CD14-positive monocyte (primary cell): ENCODE measurements around the gene GNLY. TPM values are rescaled to one million over a fixed set of nuclear protein-coding genes. Genes with fewer than 3 reads are reported as not detected.
"Not testable (repeated sequence)": the region's sequence is repeated elsewhere in the genome, so short reads cannot be mapped to it uniquely, and the experiment has no call there.

ENCODE experiments used
- DNase-seq, 3 donors: peaks; one replicate each; pipeline ENCODE4 v3.0.0-alpha.2; 2011 to 2022
- H2AFZ ChIP-seq: 2 replicates; pipeline ENCODE4 v1.6.0; 2012; ENCODE audit warnings: mild to moderate bottlenecking, low read depth, low read length, inconsistent platforms; ENCODE audit not compliant: insufficient read depth, poor library complexity, severe bottlenecking
- H3K27ac ChIP-seq, 2 donors: 1 replicate in 1 of 2; 2 replicates in 1 of 2; pipeline ENCODE4 v1.5.1; 2012 to 2013; ENCODE audit warnings: low read length in 2 of 2, control low read depth in 1 of 2, inconsistent platforms in 1 of 2, low read depth in 1 of 2, mild to moderate bottlenecking in 1 of 2
- H3K27me3 ChIP-seq, 2 donors: one replicate each; pipeline versions ENCODE4 v1.6.0 to v1.6.1; 2011 to 2013; ENCODE audit warnings: low read length in 2 of 2; ENCODE audit not compliant: control insufficient read depth in 2 of 2, insufficient read depth in 2 of 2
- H3K36me3 ChIP-seq, 2 donors: replicated peaks in 1 of 2; 1 replicate in 1 of 2; 2 replicates in 1 of 2; pipeline versions ENCODE4 v1.5.1 to v1.6.1; 2012 to 2013; ENCODE audit warnings: low read length in 2 of 2, control low read depth in 1 of 2, inconsistent platforms in 1 of 2, mild to moderate bottlenecking in 1 of 2; ENCODE audit not compliant: insufficient read depth in 2 of 2, control insufficient read depth in 1 of 2
- H3K4me1 ChIP-seq, 2 donors: 1 replicate in 1 of 2; 2 replicates in 1 of 2; pipeline versions ENCODE4 v1.5.1 to v1.6.1; 2012 to 2013; ENCODE audit warnings: low read length in 2 of 2, control low read depth in 1 of 2, inconsistent platforms in 1 of 2, mild to moderate bottlenecking in 1 of 2, moderate library complexity in 1 of 2; ENCODE audit not compliant: insufficient read depth in 2 of 2, control insufficient read depth in 1 of 2
- H3K4me2 ChIP-seq: replicated peaks from 2 replicates; pipeline ENCODE3; 2012; ENCODE audit warnings: low read length, moderate library complexity, mild to moderate bottlenecking; ENCODE audit not compliant: poor library complexity, severe bottlenecking; ENCODE audit errors: extremely low read depth
- H3K4me3 ChIP-seq, 3 experiments: fragments of 200-600 bp in 1 of 3; sonication (generic) in 1 of 3; replicated peaks in 1 of 3; 1 replicate in 2 of 3; 2 replicates in 1 of 3; pipeline ENCODE4 v1.5.1; 2011 to 2013; ENCODE audit warnings: low read length in 3 of 3, mild to moderate bottlenecking in 3 of 3, control low read depth in 2 of 3, low read depth in 2 of 3, inconsistent platforms in 1 of 3, moderate library complexity in 1 of 3
- H3K79me2 ChIP-seq: 2 replicates; pipeline ENCODE4 v1.6.0; 2012; ENCODE audit warnings: mild to moderate bottlenecking, control low read depth, inconsistent platforms, low read length, moderate library complexity; ENCODE audit not compliant: insufficient read depth
- H3K9ac ChIP-seq: 2 replicates; pipeline ENCODE4 v1.6.0; 2017; ENCODE audit warnings: low read length, mild to moderate bottlenecking; ENCODE audit not compliant: insufficient read depth, poor library complexity, severe bottlenecking
- H3K9me3 ChIP-seq, 2 donors: replicated peaks in 1 of 2; 1 replicate in 1 of 2; 2 replicates in 1 of 2; pipeline versions ENCODE4 v1.5.1 to v1.6.1; 2012 to 2013; ENCODE audit warnings: low read length in 2 of 2, control low read depth in 1 of 2; ENCODE audit not compliant: control insufficient read depth in 1 of 2, insufficient read depth in 1 of 2
- H4K20me1 ChIP-seq: 2 replicates; pipeline ENCODE4 v1.6.0; 2012; ENCODE audit warnings: mild to moderate bottlenecking, low read length, control low read depth, moderate library complexity; ENCODE audit not compliant: insufficient read depth
- H3K27ac Mint-ChIP-seq, 7 donors: one replicate each; pipeline ENCODE4 v1.8.0; 2020; ENCODE audit warnings: mild to moderate bottlenecking in 7 of 7, mixed read lengths in 7 of 7, moderate library complexity in 6 of 7, inconsistent platforms in 2 of 7
- H3K27me3 Mint-ChIP-seq, 3 donors: one replicate each; pipeline ENCODE4 v1.8.0; 2021 to 2022; ENCODE audit warnings: low read depth in 3 of 3, mild to moderate bottlenecking in 3 of 3, mixed read lengths in 3 of 3, moderate library complexity in 3 of 3, inconsistent platforms in 1 of 3
- H3K36me3 Mint-ChIP-seq, 2 donors: one replicate each; pipeline ENCODE4 v1.8.0; 2020; ENCODE audit warnings: mixed read lengths in 2 of 2, inconsistent platforms in 1 of 2, mild to moderate bottlenecking in 1 of 2
- H3K4me1 Mint-ChIP-seq: one replicate; pipeline ENCODE4 v1.8.0; 2020; ENCODE audit warnings: mild to moderate bottlenecking, mixed read lengths
- H3K4me3 Mint-ChIP-seq, 2 donors: one replicate each; pipeline ENCODE4 v1.8.0; 2020; ENCODE audit warnings: mild to moderate bottlenecking in 2 of 2, mixed read lengths in 2 of 2, moderate library complexity in 1 of 2
- H3K9me3 Mint-ChIP-seq, 7 donors: one replicate each; pipeline ENCODE4 v1.8.0; 2020 to 2022; ENCODE audit warnings: mixed read lengths in 7 of 7, mild to moderate bottlenecking in 6 of 7, moderate library complexity in 6 of 7, inconsistent platforms in 2 of 7
- CTCF ChIP-seq: fragments of 200-600 bp; IDR thresholded peaks from one replicate; pipeline ENCODE4 v1.8.0; 2022; ENCODE audit warnings: antibody characterized with exemption, mild to moderate bottlenecking
- WGBS: methylation state at CpG from one replicate; pipeline ENCODE4 v1.1.5; 2013; ENCODE audit warnings: missing lambda C conversion rate; ENCODE audit not compliant: insufficient coverage; 5-methylcytosine and 5-hydroxymethylcytosine counted together
- intact Hi-C, 2 donors: fragments of 100-400 bp; cut with micrococcal nuclease; formaldehyde crosslinking; loops; one replicate each; pipeline versions ENCODE4 v1.15.0 to v1.15.1; 2023
- polyA plus RNA-seq, 3 donors: library from polyadenylated mRNA; depleted of rRNA in 1 of 3; unstranded in 2 of 3; stranded (reverse) in 1 of 3; fragments of 300-500 nt in 2 of 3; fragments of >200 nt in 1 of 3; fragmentation: Illumina TruSeq in 2 of 3; gene quantifications; 1 replicate in 2 of 3; 2 replicates in 1 of 3; pipeline ENCODE4 v1.2.3, GENCODE V29; 2012 to 2021

The GNLY gene
- polyA plus RNA-seq, 3 donors: 4.6 to 13.2 (median 11.1) TPM

- H3K9me3 ChIP-seq: no peaks in the 10 kb centered on the region
- H3K27ac ChIP-seq: peak overlapping the region; percentile 68 to 81
- H3K27me3 Mint-ChIP-seq: no peaks in the 10 kb centered on the region
- no peak for DNase-seq
- no peaks in the 10 kb centered on the region for H3K79me2 ChIP-seq
- H3K27me3 ChIP-seq: no peaks in the 10 kb centered on the region
- peaks cover 89 to 95% of the 10 kb centered on the region in 2 donors for H3K4me1 ChIP-seq
- peaks cover 86% of the 10 kb centered on the region for H3K4me1 Mint-ChIP-seq
- no peak overlapping the region for H3K9ac ChIP-seq
- H3K9me3 Mint-ChIP-seq: peaks cover 0 to 2% (median 0%) of the 10 kb centered on the region in 7 donors
- no peaks in the 10 kb centered on the region for H3K36me3 ChIP-seq
- H3K4me3 ChIP-seq: peak overlapping the region in 1 of 3 experiments; percentile 51
- peak overlapping the region; percentile 87 to 97 (median 92) for H3K27ac Mint-ChIP-seq
- intact Hi-C loops: loop anchor here in 1 of 2 donors (5.0 kb wide), 1 partner anchor 41 kb away; no protein-coding TSS in a partner anchor
- H4K20me1 ChIP-seq: no peaks in the 10 kb centered on the region
- H3K4me3 Mint-ChIP-seq: peak overlapping the region; percentile 59 to 83
- H3K4me2 ChIP-seq: peak overlapping the region; percentile 51
- no peak for TF ChIP-seq CTCF
- peaks cover 0 to 2% of the 10 kb centered on the region in 2 donors for H3K36me3 Mint-ChIP-seq
- WGBS: 89% methylated on average over 6 of the region's 9 CpGs
- peak overlapping the region; percentile 4 for H2AFZ ChIP-seq
Measured at GRCh38 chr2:85712849-85713612, 18.9 kb downstream of the GNLY start.

GRCh38 chr2:85713836-85714235 is 19.7 kb downstream of the GNLY start:
- peak overlapping the region in 4 of 7 donors; percentile 8 to 72 (median 48) for H3K27ac Mint-ChIP-seq
- peaks cover 0 to 2% (median 0%) of the 10 kb centered on the region in 7 donors for H3K9me3 Mint-ChIP-seq
- H3K9me3 ChIP-seq: no peaks in the 10 kb centered on the region
- no peak for DNase-seq
- no peaks in the 10 kb centered on the region for H3K27me3 ChIP-seq
- peaks cover 81 to 86% of the 10 kb centered on the region in 2 donors for H3K4me1 ChIP-seq
- H3K27me3 Mint-ChIP-seq: no peaks in the 10 kb centered on the region
- H3K36me3 ChIP-seq: no peaks in the 10 kb centered on the region
- H4K20me1 ChIP-seq: no peaks in the 10 kb centered on the region
- H3K4me1 Mint-ChIP-seq: peaks cover 85% of the 10 kb centered on the region
- H3K27ac ChIP-seq: peak overlapping the region; percentile 1 to 81
- 98% methylated on average over 5 of the region's 5 CpGs for WGBS
- no peaks in the 10 kb centered on the region for H3K79me2 ChIP-seq
- peaks cover 0 to 2% of the 10 kb centered on the region in 2 donors for H3K36me3 Mint-ChIP-seq
- H3K4me3 Mint-ChIP-seq: no peak overlapping the region
- no peak overlapping the region for H3K9ac ChIP-seq
- intact Hi-C loops: loop anchor here in 1 of 2 donors (5.0 kb wide), 1 partner anchor 42 kb away; no protein-coding TSS in a partner anchor
- TF ChIP-seq CTCF: no peak
- no peak overlapping the region for H3K4me2 ChIP-seq
- no peak overlapping the region for H2AFZ ChIP-seq
- H3K4me3 ChIP-seq: no peak overlapping the region

- not testable (repeated sequence) for H3K4me3 Mint-ChIP-seq, H3K79me2 ChIP-seq, H3K36me3 Mint-ChIP-seq, H4K20me1 ChIP-seq, H3K27me3 Mint-ChIP-seq, DNase-seq, H3K27me3 ChIP-seq, H3K9ac ChIP-seq, H3K9me3 ChIP-seq, H3K9me3 Mint-ChIP-seq, H3K36me3 ChIP-seq, H3K4me2 ChIP-seq, H2AFZ ChIP-seq, H3K4me3 ChIP-seq
- Mint-ChIP-seq H3K27ac (peak overlapping the region in 4 of 7 donors; percentile 30 to 72 (median 68)), H3K4me1 (peaks cover 83% of the 10 kb centered on the region)
- intact Hi-C loops: loop anchor here in 1 of 2 donors (5.0 kb wide), 1 partner anchor 42 kb away; no protein-coding TSS in a partner anchor
- WGBS: no CpG with 5 or more reads among the region's 7 CpGs
- Histone ChIP-seq H3K27ac (peak overlapping the region in 1 of 2 donors; percentile 81), H3K4me1 (peaks cover 78 to 82% of the 10 kb centered on the region in 2 donors)
Measured at GRCh38 chr2:85714421-85714820, 20.3 kb downstream of the GNLY start.
